Myocyte (in vitro differentiated cells): ENCODE results near the gene ZNF581. TPM values are rescaled to one million over a fixed set of nuclear protein-coding genes. Genes with fewer than 3 reads are reported as not detected.

ENCODE experiments used
- DNase-seq: peaks from one replicate; pipeline ENCODE4 v3.0.0-alpha.2; 2012; ENCODE audit warnings: low read depth
- polyA plus RNA-seq: library from polyadenylated mRNA; unstranded; fragments of >200 nt; gene quantifications from one replicate; pipeline ENCODE4 v1.2.1, GENCODE V29; 2012; ENCODE audit warnings: missing spikeins
- total RNA-seq: library from RNA; depleted of rRNA; stranded (reverse); fragments of >200 nt; gene quantifications from 2 replicates; pipeline ENCODE4 v1.2.3, GENCODE V29; 2014

ZNF581 gene, protein sequence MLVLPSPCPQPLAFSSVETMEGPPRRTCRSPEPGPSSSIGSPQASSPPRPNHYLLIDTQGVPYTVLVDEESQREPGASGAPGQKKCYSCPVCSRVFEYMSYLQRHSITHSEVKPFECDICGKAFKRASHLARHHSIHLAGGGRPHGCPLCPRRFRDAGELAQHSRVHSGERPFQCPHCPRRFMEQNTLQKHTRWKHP
- total RNA-seq, result 11.4 and 13.2 TPM in 2 replicates
- 18.4 TPM for polyA plus RNA-seq

- peak; percentile 79 for DNase-seq
Observed at GRCh38 chr19:55643003-55643886, at the start of gene ZNF581. Gene ZNF581 (plus strand): TSS chr19:55643649. CDS start chr19:55644572, 923 bp downstream.

DNA sequence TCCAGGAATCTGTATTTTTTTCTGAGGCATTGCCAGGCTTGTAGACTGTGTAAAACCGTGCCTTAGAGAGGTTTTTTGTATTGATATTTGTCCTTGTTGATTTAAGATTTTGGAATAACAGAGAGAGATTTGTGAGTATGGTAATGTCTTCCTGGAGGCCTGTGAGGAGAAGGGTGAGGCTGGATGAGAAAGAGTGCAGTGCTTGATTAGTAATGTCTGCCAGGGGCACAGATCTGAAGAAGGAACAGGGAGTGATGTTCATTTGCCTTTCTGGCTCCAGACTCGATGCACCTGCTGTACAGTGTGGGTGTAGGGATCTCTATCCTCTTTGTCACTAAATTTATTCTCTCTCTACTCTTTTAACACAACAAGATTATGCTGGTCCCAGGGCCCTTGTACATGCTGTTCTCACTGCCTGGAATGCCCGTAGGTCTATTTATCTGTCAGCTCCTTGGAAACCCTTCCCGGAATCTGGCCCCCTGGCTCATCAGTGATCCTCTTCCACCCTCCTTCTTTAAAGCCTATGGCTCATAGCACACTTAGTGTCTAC, 48.4 kb upstream of the ZNF581 start:
- DNase-seq, result peak; percentile 34

GRCh38 chr19:55596304-55596703, 47.1 kb upstream of the ZNF581 start:
- no peak for DNase-seq

- DNase-seq, result no peak
Observed at GRCh38 chr19:55597501-55597921, 45.9 kb upstream of the ZNF581 start.

GRCh38 chr19:55598034-55598433, 45.4 kb upstream of the ZNF581 start:
- no peak for DNase-seq

GRCh38 chr19:55598719-55599467, 44.6 kb upstream of the ZNF581 start:
- DNase-seq, result peak; percentile 92

DNA sequence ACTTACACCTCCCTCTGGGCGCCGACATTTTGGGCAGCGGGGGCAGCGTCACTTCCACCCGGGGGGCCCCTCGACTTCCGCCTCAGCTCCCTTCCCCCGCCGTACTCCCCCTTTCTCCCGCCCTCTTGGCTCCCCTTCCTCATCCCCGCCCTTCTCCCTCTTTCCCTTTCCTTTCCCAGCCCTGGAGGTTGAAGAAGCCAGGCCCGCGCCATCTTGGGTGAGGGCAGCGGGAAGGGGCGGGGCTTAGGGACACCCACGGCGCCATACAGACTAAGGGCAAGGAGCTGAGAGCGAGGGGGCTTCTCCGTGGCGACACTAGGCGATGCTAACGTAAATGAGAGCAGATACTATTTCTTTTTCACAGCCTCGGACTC, 44.0 kb upstream of the ZNF581 start, which contains the start of gene FIZ1:
TSS of gene FIZ1 (minus strand) at position 50 of the 374 bp plus-strand sequence. CDS start 1,652 bp downstream, outside the sequence.
- DNase-seq, result peak; percentile 100

GRCh38 chr19:55599842-55600661, 43.4 kb upstream of the ZNF581 start, which contains the start of gene ZNF524:
Gene ZNF524 (plus strand): TSS chr19:55600288. CDS start chr19:55602113, 1,825 bp downstream.
- DNase-seq, result peak; percentile 94

- no peak for DNase-seq
Observed at GRCh38 chr19:55600662-55601028, 42.8 kb upstream of the ZNF581 start.

DNA sequence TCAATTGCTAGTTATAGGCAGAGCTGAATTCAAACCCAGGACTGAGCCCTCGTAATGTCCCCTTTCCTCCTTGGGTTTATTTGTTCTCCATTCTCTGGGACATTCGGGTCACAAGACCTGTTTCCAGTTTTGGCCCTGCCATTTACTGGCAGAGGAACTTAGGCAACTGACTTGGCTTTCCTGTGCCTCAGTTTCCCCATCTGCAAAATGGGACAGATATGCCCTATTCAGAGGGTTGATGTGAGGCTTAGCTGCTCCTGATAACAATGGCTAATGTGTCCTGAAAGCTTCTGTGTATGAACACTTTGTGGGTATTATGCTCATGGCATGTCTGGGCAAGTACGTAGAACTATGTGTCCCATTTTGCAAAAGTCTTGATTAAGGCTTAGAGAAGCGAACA, 42.4 kb upstream of the ZNF581 start:
- no peak for DNase-seq

DNA sequence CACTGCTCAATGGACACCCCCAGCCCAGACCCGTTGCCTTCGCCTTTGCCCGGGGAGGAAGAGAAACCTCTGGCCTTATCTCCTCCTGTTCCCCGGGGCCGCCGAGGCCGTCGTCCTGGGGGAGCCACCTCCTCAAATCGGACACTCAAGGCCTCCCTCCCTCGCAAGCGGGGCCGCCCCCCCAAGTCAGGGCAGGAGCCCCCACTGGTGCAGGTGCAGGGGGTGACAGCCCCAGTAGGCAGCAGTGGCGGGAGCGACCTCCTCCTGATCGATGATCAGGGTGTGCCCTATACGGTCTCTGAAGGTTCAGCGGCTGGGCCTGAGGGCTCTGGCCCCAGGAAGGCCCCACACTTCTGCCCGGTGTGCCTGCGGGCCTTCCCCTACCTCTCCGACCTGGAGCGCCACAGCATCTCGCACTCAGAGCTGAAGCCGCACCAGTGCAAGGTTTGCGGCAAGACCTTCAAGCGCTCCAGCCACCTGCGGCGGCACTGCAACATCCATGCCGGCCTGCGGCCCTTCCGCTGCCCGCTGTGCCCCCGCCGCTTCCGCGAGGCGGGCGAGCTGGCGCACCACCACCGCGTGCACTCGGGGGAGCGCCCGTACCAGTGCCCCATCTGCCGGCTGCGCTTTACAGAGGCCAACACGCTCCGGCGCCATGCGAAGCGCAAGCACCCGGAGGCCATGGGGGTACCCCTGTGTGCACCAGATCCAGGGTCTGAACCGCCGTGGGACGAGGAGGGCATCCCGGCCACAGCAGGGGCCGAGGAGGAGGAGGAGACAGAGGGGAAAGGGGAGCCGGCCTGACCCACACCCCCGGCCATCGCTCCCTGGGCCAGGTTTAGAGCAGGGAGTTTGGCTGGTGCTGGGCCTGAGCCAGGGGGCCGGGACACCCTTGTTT, 41.1 kb upstream of the ZNF581 start:
- DNase-seq, result no peak

- DNase-seq, result no peak
Observed at GRCh38 chr19:55603115-55603514, 40.3 kb upstream of the ZNF581 start.

- no peak for DNase-seq
Observed at GRCh38 chr19:55603581-55604292, 39.7 kb upstream of the ZNF581 start.

- DNase-seq, result peak; percentile 98
Observed at GRCh38 chr19:55605207-55605636, 38.2 kb upstream of the ZNF581 start.

- DNase-seq, result peak; percentile 80
Observed at GRCh38 chr19:55605637-55606470, 37.6 kb upstream of the ZNF581 start, which contains the start of gene ZNF865. Gene ZNF865 (plus strand): TSS chr19:55605647. CDS start chr19:55613619, 7,972 bp downstream.

- no peak for DNase-seq
Observed at GRCh38 chr19:55606471-55606787, 37.0 kb upstream of the ZNF581 start.

- no peak for DNase-seq
Observed at GRCh38 chr19:55606817-55607216, 36.6 kb upstream of the ZNF581 start.

DNA sequence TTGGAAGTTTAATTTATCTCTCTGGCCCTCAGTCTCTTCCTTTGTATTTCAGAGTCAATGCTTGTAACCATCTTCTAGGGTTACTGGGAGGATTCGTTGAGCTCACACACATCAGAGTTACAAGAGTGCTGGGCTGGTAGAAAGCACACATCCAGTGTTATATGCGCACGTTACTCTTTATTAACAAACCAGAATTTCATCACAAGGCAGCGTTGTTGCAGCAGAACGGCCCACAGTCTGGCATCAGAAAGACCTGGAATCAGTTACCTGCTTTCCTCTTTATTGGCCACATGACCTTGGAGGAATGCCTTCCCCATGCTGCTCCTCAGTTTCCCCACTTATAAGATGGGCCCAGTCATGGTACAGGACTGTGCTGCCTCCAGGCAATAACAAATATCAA, 34.1 kb upstream of the ZNF581 start:
- no peak for DNase-seq
